Measurements from ENCODE around the gene PZP.

The PZP gene

DNA sequence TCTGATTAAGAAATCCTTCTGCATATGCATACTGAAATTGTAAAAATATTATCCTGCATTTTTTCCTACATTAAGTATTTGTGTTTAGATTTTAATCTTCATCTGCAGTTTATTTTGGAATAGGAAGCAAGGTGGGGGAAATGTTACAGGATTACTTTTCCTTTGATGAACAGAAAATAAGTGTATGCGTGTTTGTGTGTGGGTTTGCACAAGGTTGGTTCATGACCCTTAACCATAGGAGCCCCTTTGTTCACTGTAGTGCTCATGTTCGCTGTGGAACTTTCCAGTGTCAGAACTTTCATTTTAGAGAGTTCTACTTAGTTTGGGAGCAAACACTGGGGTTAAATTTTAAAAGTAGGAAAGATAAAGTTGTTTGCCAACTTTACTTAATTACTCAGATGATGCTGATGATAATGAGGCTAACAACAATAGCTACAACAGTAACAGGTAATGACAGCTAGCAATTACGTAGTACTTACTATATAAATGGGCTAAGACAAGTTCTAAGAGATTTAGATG, 86.0 kb downstream of the PZP start:
- no peak for DNase-seq

DNA sequence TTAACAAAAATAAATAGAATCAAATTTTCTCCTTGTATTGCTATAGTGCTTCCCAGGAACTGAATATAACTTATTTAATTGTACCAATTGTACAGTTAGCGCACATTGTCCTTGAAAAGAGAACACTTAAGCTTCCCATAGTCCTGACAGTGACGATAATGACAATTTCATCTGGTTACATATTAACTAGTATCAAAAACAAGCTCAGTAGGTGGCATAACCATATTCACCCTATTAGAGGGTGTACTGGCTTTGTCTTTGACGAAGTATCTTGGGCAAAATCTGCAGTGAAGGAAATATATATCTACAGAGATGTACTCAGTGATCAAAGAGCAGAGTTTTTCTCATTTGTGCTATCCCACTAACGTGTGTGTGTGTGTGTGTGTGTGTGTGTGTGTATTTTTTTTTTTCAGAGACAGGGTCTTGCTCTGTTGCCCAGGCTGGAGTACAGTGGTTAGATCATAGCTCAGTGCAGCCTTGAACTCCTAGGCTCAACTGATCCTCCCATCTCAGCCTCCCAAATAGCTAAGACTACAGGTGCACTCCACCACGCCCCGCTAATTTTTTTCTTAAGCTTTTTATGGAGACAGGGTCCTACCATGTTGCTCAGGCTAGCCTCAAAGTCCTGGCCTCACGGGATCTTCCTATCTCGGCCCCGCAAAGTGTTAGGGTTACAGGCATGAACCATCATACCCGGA, 87.6 kb downstream of the PZP start:
- no peak for DNase-seq

DNA sequence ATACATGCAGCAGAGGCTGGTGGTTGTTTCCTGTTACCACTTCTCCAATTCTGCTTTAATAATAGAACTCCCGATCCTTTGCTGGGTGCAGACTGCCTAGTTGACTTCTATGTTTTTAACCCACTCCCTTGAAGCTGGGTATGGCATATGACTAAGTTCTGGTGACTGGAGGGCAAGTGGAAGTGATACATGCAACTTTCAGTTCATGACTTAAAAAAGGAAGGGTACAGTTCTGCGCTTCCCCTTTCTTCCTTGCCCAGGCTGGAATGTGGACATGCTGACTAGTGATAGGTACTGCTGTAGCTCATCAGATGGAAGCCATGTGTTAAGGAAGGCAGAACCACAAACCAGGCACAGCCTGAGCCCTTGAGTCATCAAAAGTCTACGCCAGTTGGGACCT, 90.0 kb downstream of the PZP start:
- no peak for DNase-seq

DNA sequence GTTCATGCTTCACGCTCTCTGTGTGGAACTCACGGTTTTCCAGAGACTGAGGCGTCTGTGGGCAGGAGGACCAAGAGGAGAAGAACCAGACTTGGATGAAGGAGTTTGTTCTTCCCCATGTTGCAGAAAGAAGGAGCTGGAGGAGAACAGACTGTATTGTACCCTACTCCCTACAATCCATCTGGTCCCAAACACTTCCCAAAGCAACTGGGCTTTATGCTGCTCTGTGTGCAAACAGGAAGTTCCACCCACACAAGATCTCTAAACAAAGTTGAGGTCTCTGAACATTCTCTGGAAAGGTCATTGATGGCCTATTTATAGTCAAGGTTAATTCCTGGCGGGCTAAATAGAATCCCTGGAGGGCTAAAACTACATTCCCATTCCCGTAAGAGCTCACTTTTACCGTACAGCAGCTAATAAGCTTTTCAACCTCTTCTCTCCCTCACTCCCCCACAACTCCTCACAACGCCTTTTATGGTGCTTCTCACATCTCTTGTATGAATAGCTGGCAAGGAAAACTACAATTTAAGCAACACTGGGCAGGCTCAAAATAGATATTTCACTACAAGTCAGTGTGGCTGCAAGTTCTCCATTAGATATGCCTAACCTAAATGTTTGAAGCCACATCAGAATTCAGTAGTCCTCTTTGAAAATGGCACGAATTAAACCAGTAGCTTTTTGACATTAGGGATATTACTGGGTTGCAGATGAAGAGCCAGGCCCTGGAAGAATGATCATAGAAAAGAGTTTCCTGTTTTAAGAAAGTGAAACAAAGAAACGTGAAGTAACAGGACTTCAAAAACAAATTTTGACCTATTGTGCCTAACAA, 92.2 kb downstream of the PZP start, which contains the start of gene A2M:
Gene A2M (minus strand): TSS at position 189 of the 829 bp plus-strand sequence. CDS start 70 bp downstream, at position 119.
- DNase-seq = no peak

DNA sequence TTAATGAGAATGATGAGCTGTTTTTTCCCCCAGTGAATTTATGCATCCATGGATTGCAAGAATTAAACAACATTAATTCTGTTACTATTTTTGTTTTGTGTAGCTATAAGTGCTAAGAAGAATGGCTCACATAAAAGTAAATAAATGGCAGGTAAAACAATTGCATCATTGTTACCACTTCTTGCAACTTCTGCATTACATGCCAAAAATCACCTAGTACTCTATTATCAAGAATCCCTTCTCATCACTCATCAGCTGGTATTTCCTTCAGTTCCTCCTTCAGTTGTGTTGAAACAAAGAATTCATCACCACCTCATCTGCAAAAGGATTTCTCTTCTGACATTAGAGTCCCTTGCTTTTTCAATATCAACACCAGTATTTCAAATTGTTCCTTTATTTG, 93.2 kb downstream of the PZP start:
- DNase-seq = no peak

DNA sequence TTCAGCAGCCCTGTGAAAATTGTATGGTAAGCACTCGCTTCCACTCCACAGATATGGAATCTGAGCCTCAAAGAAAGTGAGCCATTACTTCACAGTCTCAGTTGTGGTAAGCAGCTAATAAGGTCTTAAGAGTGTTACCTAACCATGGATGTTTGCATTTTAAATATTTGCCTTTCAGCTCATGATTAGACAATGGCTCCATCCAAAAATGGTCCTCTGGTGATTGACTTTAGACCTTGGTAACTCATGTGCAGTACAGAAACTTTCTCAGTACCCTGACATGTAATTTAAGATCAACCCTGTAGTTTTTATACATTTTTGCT, 94.2 kb downstream of the PZP start:
- DNase-seq = no peak

DNA sequence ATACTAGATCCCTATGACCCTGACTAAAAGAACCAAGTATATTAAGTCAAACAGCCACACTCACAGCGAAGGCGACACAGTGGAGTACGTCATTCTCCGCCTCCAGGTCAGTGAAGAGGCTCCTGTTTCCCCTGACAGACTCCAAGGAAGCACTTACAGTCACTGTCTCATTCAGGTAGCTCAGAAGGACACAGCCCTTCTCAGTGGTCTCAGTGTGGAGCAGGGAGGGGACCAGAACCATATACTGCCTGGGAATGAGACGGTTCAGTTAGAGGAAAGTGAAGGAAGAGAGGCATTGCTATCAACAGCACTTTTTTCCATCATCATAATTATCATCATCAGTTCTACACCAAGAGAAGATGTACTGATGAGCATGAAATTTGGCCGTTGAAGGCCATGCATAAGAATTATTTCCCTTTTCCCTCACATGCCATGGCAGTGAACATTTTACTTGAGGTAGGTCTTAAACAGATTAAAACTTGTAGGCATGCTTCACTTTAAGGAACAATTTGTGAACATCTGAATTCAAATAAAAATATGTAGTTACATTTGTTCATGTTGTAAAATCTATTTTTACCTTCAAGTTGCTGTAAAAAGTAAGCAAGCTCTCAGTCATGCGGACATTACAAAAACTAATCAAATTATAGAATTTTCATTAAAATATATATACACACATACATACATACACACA, 94.8 kb downstream of the PZP start:
- no peak for DNase-seq

DNA sequence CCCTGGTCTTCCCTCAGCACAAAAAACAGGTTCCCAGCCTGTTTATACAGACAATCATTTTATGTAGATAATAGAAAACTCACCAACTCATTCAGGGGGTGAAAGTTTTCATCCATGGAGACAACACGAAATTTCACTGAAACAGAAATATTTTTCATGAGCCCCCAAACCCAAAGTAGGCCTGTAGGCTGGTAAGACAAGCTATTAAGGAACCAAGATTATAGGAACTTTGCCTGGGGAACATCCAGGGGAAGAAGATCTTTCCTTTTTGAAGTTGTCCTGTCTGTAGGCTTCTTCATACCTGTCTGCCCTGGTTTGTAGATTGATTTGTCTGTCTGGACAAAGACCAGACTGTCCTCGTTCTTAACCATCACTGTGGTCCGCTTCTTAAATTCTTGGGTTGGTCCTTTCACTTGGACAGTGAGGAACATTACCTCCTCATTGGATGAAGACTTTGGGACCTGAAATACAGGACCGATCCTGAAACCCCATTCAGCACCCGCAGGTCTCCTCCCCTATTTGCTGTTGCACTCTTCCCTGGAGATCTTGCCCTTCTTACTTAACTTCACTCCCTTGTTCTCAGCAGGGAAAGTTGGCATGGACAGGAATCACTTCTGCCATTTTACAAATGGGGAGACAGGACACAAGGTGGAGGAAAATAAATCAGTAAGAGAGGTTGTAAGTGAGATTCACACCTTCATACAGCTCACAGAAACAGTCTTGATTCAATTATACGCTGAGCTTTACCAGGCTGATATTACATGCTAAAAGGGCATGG, 95.9 kb downstream of the PZP start:
- no peak for DNase-seq

DNA sequence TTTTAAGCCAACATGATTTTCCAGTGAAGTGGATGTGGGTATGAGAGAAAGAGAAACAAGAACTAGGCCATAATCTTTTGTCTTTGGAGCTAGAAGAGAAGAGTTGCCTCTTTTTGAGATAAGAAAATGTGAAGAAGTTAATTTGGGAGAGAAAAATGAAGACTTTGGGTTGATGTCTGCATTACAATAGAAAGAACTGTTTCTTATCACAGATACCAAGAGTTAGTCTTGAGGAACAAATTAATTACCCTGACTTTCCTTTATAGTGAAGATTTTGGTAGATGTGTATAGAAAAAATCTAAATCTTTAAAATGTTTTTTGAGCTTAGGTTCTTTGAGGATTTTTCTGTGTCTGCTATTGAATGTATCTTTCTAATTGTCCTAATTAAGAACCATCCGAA, 96.7 kb downstream of the PZP start:
- no peak for DNase-seq

DNA sequence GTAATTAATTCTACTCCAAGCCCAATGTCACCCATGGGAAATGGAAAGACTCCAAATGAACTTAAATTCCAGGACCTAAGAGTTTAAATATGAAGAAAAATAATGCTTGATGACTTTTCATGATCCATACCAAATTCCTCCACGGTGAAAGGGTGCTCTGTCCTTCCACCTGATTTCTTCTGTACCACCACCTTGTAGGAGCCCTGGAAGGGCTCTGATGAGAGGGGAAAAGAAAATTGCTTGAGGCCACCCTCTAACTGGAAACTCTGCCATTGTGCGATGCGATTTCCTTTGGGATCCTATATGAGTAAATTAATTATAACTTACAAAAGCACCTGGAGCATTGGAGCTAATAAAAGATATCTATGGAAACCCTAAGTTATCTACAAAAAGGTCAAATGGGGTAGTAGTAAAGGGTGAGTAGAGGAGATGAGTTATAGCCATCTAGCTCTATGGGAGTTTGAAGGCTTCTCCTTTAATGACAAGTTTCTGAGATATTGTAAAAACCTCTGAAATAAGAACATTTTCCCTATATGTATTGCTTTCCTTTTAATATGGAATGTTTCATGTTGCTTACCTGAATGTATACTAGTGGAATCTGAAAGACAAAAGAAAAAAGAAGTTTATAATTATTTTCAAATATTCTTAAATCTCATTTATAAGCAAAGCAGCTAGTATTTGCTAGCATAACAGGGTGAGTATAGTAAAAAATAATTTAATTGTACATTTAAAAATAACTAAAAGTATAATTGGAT, 98.3 kb downstream of the PZP start:
- DNase-seq = no peak

DNA sequence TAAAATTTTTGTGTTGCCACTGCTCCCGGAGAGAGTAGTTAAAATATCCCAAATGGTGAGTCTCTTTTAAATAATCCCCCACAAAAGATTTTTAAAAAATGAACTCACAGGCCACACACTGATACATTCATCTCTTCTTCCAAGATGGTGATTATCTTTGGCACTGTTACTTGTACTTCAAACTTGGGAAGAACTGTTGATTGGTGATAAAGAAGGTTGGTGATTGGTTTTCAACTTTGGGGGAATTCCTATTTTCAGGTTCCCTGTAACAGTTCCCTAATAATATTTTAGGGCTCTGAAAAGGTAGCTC, 99.0 kb downstream of the PZP start:
- DNase-seq = no peak

DNA sequence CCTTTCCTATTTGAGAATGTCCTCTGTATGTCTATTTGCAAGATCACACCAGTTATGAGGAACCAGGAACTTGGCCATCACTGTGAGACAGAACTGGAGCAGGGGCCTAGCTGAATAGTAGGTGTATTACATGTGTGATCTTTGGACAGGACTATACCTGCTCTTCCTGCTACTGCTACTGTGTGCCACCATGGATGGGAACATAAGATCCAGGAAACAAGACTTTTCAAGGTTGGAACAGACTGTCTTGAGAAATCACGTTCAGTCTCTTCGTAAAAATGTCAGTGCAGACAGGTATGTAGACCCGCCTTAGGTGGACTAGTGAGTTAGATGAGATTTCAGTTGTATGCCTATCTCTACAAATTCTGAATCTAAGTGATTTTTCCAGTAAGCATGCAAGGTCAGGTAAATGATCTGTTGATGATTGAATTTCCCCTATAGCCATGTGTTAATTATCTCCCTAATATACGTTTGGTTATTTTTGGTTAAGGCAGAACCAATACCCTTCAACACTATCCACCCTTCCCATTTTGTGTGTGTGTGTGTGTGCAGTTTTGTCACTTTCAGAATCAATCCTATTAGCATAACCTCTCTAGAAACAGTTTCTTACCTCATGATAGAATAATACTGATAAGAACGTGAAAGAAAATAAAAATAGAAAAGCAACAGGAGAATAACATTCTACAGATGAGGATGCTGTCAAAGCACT, 99.5 kb downstream of the PZP start:
- no peak for DNase-seq

DNA sequence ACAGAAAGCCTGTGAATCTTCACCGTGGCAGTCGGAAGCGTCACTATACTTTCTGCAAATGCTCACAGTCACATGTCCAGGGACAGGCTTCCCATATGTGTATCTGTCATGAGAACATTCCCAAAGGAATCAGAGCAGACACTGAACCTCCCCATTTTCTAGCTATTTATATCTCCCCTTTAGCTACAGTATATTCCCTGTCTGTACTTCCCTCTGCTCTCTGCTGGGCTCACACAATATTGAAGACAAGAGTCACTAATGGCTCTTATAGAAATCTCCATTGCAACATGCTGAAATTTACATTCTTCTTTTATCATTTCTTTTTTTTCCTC, 100.7 kb downstream of the PZP start:
- no peak for DNase-seq

DNA sequence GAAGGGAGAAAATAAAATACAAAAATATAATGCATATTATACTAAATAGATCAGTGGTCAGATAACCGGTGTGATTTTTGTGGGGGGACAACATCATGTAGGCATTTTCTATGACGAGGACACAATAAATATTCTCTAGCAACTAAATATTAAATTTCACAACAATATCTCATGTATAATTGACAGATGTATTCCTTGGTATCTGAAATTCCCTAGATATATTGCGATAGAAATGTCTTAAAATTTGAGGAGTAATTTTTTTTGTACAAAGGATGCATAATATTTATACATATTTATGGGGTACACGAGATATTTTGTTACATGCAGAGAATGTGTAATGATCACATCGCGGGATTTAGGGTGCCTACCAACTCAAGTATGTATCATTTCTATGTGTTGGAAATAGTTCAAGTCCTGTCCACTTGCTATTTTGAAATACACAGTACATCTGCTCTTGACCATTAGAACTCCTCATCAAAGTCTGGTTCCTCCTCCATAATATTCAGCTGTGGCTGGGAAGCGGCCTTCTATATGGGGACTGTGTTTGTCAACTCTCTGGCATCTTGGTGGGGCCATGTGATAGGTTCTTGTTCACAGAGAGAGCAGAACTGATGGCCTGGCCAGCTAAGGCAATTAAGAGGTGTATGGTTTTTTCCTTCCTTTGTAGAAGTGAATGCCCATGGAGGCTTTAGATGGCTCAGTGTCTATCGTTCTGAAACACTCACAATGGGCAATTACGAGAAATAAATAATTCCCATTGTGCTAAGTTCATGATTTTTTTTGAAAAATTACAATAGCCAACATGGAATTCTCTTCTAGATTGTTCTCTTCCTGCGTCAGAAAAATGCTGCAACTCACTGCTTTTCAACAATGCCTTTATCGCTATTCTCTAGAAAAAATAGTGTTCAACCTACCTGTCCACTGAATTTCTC, 101.3 kb downstream of the PZP start:
- DNase-seq = no peak

DNA sequence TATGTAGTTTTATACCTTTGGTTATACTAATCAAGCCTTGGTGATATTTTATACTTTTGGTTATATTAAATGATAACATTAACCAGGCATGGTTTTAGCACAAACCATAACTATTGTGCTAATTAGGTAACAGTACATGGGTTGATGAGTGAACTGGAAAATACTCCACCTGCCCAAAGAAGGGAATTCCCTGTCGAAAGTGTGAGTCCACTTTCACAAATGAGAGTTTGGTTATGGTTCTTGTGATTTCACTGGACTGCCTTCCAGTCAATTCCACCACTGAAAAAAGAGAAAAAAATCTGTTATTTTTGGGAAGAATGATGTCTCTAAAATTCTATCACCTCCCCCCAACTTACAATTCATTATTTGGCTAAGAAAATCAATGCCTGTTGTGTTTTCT, 102.1 kb downstream of the PZP start:
- no peak for DNase-seq

DNA sequence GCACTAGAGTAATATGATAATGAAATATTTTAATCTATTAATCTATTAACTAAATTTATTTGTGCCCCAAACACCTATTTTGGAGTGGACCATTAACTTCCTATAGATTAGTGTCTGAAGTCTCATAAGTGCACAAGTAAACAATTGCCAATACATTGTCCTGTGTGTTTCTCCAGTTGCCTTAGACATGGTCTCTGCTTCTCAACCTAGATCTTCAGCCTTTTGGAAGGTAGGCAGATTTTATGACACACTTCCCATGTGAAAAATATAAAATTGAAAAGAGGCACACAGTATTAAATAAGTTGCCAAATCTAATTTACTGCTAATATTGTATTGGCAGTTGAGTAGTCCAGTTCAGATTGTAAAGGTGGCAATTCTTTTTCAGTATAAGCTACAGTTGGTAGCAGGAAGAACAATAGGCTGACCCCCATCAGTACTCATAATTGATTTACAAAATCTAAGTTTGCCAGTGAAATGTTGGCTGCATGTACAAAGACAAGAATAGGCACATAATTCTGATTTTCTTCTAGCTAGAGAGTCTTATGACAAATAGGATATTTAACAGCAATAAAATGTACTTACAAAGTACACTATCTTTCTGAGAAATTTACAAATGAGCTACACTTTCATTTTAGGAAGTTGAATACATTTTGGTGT, 103.3 kb downstream of the PZP start:
- DNase-seq = no peak

DNA sequence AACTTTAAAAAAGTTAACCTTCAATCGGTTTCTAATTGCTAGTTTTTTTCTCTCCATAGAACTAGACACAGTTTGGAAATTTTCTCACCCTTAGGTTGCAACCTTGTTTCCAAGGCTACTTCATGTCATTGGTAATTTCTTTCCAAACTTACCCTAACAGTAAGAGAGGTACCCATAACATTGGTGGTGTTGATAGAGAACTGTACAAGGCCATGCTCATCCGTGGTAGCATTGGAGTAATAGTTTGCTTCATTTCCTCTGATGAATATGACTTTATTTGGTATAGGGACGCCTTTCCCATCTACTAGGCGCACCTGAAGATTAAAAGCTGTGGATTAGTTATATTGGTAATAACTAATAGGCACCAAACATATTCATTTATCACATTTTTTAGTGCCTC, 104.1 kb downstream of the PZP start:
- DNase-seq = no peak

DNA sequence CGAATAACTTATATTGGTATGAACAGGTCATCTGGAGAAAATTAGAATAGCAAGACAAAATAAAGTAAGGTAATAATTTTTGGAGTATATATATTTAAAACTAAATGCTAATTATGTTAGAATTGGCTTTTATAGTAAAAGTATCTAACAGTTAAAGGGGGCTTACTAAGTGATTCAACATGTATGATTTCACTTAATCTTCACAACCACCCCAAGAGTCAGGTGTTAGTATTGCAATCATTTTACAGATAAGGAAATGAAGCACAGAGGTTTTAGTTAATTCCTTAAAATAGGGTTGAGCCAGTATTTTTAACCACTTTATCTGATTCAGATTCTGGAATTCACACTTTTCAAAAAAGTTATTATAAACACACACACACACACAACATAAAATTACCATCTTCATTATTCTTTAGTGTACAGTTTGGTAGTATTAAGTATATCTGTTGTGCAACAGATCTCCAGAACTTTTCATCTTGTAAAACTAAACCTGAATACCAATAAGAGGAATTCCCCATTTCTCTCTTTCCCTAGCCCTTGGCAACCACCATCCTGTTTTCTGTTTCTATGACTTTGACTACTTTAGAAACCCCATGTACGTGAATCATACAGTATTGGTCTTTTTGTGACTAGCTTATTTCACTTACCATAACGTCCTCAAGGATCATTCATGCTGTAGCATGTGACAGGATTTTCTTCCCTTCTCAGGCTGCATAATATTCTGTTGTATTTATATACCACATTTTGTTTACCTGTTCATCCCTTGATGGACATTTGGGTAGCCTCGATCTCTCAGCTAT, 104.9 kb downstream of the PZP start:
- DNase-seq = no peak

DNA sequence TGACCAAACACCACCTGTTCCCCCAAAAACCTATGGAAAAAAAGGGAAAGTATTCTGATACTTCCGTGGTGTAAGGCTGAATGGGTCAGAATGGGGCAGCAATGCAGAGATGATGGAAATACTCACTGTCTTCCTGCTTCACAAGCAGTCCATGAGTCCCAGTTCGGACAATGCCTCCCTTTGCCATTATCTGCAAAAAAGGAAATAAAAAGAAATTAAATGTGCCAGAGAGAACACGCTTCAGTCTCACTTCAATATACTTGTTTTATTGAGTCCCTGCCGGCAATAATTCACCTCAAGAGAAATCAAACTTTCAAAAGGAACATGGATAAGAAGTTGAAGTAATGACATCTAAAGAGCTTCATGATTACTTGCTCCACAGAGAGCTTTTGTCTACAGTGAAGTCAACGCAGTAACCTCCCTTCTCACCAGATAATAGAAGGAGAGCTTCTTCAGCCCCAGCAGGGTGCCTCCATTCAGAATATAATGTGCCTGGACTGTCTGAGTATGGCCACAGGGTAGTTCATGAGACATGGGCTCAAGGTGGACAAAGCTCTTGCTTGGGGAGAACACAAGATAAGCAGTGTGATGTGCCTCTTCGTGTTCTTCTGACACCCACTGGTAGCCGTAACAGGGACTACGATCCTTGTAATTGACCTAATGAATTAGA, 107.0 kb downstream of the PZP start:
- DNase-seq = no peak

Measured in NCI-H2171 (cell line).